HepG2 (cell line): ENCODE results near the gene TMEM14B. TPM values are rescaled to one million over a fixed set of nuclear protein-coding genes. Genes with fewer than 3 reads are reported as not detected.

Source experiments
- CCDC6 ChIP-seq: sonication (generic); formaldehyde crosslinking; IDR thresholded peaks from 2 replicates; pipeline ENCODE4 v1.8.1; 2022; ENCODE audit warnings: mild to moderate bottlenecking, missing genetic modification reagents, moderate library complexity
- HOXA3 ChIP-seq: sonication (generic); formaldehyde crosslinking; IDR thresholded peaks from 2 replicates; pipeline ENCODE4 v1.5.0; 2020; ENCODE audit warnings: missing genetic modification reagents
- KLF13 ChIP-seq: sonication (generic); formaldehyde crosslinking; IDR thresholded peaks from 2 replicates; pipeline ENCODE4 v1.4.0; 2020; ENCODE audit warnings: mild to moderate bottlenecking, missing genetic modification reagents
- MED1 ChIP-seq: sonication (generic); formaldehyde crosslinking; IDR thresholded peaks from 2 replicates; pipeline ENCODE4 v1.4.0; 2020; ENCODE audit warnings: missing genetic modification reagents
- NCOA5 ChIP-seq: sonication (generic); formaldehyde crosslinking; IDR thresholded peaks from 2 replicates; pipeline ENCODE4 v1.4.0; 2020; ENCODE audit warnings: missing genetic modification reagents
- PAXIP1 ChIP-seq: sonication (generic); formaldehyde crosslinking; conservative IDR thresholded peaks from 2 replicates; pipeline ENCODE4 v1.4.0; 2020; ENCODE audit warnings: mild to moderate bottlenecking, missing genetic modification reagents, moderate library complexity
- RARG ChIP-seq: sonication (generic); formaldehyde crosslinking; IDR thresholded peaks from 2 replicates; pipeline ENCODE4 v1.4.0; 2020; ENCODE audit warnings: low read depth, mild to moderate bottlenecking, missing genetic modification reagents
- RBAK ChIP-seq: sonication (generic); formaldehyde crosslinking; IDR thresholded peaks from 2 replicates; pipeline ENCODE4 v1.5.1; 2020; ENCODE audit warnings: mild to moderate bottlenecking, missing genetic modification reagents
- RXRA ChIP-seq: sonication (generic); formaldehyde crosslinking; IDR thresholded peaks from 2 replicates; pipeline ENCODE4 v1.5.1; 2020; ENCODE audit warnings: missing genetic modification reagents
- SMAD9 ChIP-seq: sonication (generic); formaldehyde crosslinking; IDR thresholded peaks from 2 replicates; pipeline ENCODE4 v1.5.1; 2020; ENCODE audit warnings: mild to moderate bottlenecking, missing genetic modification reagents
- SOX13 ChIP-seq, 3 experiments: fragments of 450-650 bp in 1 of 3; sonication (generic) in 1 of 3; formaldehyde crosslinking in 1 of 3; IDR thresholded peaks in 2 of 3; conservative IDR thresholded peaks in 1 of 3; 2 replicates each; pipeline versions ENCODE4 v1.5.0 to v1.6.1; 2016 to 2020; ENCODE audit warnings: antibody characterized with exemption in 1 of 3, mild to moderate bottlenecking in 1 of 3, missing compliant biosample characterization in 1 of 3, missing genetic modification reagents in 1 of 3, moderate library complexity in 1 of 3
- TCF12 ChIP-seq, 2 experiments: fragments of 450-650 bp in 1 of 2; sonication (generic) in 1 of 2; formaldehyde crosslinking in 1 of 2; IDR thresholded peaks; 2 replicates each; pipeline versions ENCODE4 v1.6.1 to v1.8.0; 2017 to 2022; ENCODE audit warnings: antibody characterized with exemption in 1 of 2, mild to moderate bottlenecking in 1 of 2, missing genetic modification reagents in 1 of 2, moderate library complexity in 1 of 2
- U2AF1 ChIP-seq: fragments of 200-400 bp; formaldehyde crosslinking; optimal IDR thresholded peaks from 2 replicates; pipeline ENCODE3; 2017; ENCODE audit warnings: mild to moderate bottlenecking, low read depth, low read length
- ZBTB39 ChIP-seq: sonication (generic); formaldehyde crosslinking; IDR thresholded peaks from 2 replicates; pipeline ENCODE4 v1.5.0; 2020; ENCODE audit warnings: missing genetic modification reagents
- ZFP90 ChIP-seq: sonication (generic); formaldehyde crosslinking; IDR thresholded peaks from 2 replicates; pipeline ENCODE4 v1.8.0; 2022; ENCODE audit warnings: missing genetic modification reagents, mild to moderate bottlenecking, inconsistent platforms, borderline replicate concordance
- ZFX ChIP-seq: sonication (generic); formaldehyde crosslinking; IDR thresholded peaks from 2 replicates; pipeline ENCODE4 v1.4.0; 2020; ENCODE audit warnings: mild to moderate bottlenecking, low read depth, missing genetic modification reagents, moderate library complexity
- ZNF101 ChIP-seq: sonication (generic); formaldehyde crosslinking; IDR thresholded peaks from 2 replicates; pipeline ENCODE4 v1.4.0; 2020; ENCODE audit warnings: mild to moderate bottlenecking, low read depth, missing genetic modification reagents, borderline replicate concordance
- ZNF180 ChIP-seq: sonication (generic); formaldehyde crosslinking; IDR thresholded peaks from 2 replicates; pipeline ENCODE4 v1.4.0; 2020; ENCODE audit warnings: low read depth, missing genetic modification reagents, borderline replicate concordance
- ZNF282 ChIP-seq: fragments of 450-650 bp; IDR thresholded peaks from 2 replicates; pipeline ENCODE4 v1.6.1; 2018; ENCODE audit not compliant: partially characterized antibody
- ZNF547 ChIP-seq: sonication (generic); formaldehyde crosslinking; IDR thresholded peaks from 2 replicates; pipeline ENCODE4 v1.5.1; 2020; ENCODE audit warnings: mild to moderate bottlenecking, missing genetic modification reagents
- ZNF556 ChIP-seq: sonication (generic); formaldehyde crosslinking; IDR thresholded peaks from 2 replicates; pipeline ENCODE4 v1.4.0; 2020; ENCODE audit warnings: mild to moderate bottlenecking, missing genetic modification reagents, borderline replicate concordance
- ZNF747 ChIP-seq: sonication (generic); formaldehyde crosslinking; IDR thresholded peaks from 2 replicates; pipeline ENCODE4 v1.8.1; 2023; ENCODE audit warnings: missing genetic modification reagents, mild to moderate bottlenecking, borderline replicate concordance
- ZNF839 ChIP-seq: sonication (generic); formaldehyde crosslinking; IDR thresholded peaks from 2 replicates; pipeline ENCODE4 v1.4.0; 2020; ENCODE audit warnings: missing genetic modification reagents, mild to moderate bottlenecking, borderline replicate concordance
- ZNF879 ChIP-seq: sonication (generic); formaldehyde crosslinking; IDR thresholded peaks from 2 replicates; pipeline ENCODE4 v1.8.1; 2023; ENCODE audit warnings: missing genetic modification reagents
- ZSCAN9 ChIP-seq: IDR thresholded peaks from 2 replicates; pipeline ENCODE4 v1.6.1; 2016; ENCODE audit warnings: borderline replicate concordance
- polyA plus RNA-seq, 8 experiments: library from polyadenylated mRNA; depleted of rRNA in 3 of 8; stranded (reverse) in 7 of 8; unstranded in 1 of 8; fragments of >200 nt; fragmentation: Illumina TruSeq in 4 of 8; extraction: Trizol in 4 of 8; gene quantifications; 2 replicates each; pipeline versions ENCODE4 v1.2.1 to v1.2.3, GENCODE V29; 2011 to 2016; ENCODE audit warnings: low read depth in 4 of 8, missing spikeins in 1 of 8, mixed read lengths in 1 of 8; ENCODE audit not compliant: insufficient read depth in 1 of 8
- total RNA-seq, 5 experiments: library from RNA; depleted of rRNA; stranded (reverse); fragments of >200 nt; fragmentation: Illumina TruSeq; extraction: Trizol; gene quantifications; 2 replicates each; pipeline ENCODE4 v1.2.3, GENCODE V29; 2016; ENCODE audit warnings: low read depth in 1 of 5

TMEM14B gene
- total and polyA plus RNA-seq, 2 of the 13 experiments (the other 11 are each of a cell fraction or from before 2014, with no cell fraction given), result 133 to 200 TPM

GRCh38 chr6:10720265-10720959, 27.2 kb upstream of the TMEM14B start (continued):
- TF ChIP-seq HOXA3 (CRISPR knock-in tag), result no peak; the same call in 1 of the 2 replicates
- no peak for TF ChIP-seq PAXIP1
- no peak for TF ChIP-seq SOX13 (IDR thresholded peaks at IDR 0.05)
- TF ChIP-seq SOX13 (CRISPR knock-in tag; conservative IDR thresholded peaks at IDR 0.05 in 1 of 2, IDR thresholded peaks at IDR 0.05 in 1 of 2), result no peak; a peak in 1 of 4 replicates
- no peak for TF ChIP-seq SMAD9 (CRISPR knock-in tag)
- TF ChIP-seq ZNF747 (CRISPR knock-in tag), result no peak
- no peak for TF ChIP-seq KLF13 (CRISPR knock-in tag)
- TF ChIP-seq ZSCAN9 (CRISPR knock-in tag), result no peak
- TF ChIP-seq ZNF180 (CRISPR knock-in tag), result no peak
- no peak for TF ChIP-seq TCF12 (IDR thresholded peaks at IDR 0.05)
- TF ChIP-seq TCF12 (CRISPR knock-in tag; IDR thresholded peaks at IDR 0.05), result no peak
- TF ChIP-seq MED1 (CRISPR knock-in tag), result peak; percentile 22; the same call in 1 of the 2 replicates
- 0 out of 2 replicates have a peak, but pooled peaks have one; percentile 18 for TF ChIP-seq ZNF547 (CRISPR knock-in tag)
- TF ChIP-seq RBAK (CRISPR knock-in tag), result no peak
- TF ChIP-seq ZNF282, result no peak
- no peak for TF ChIP-seq NCOA5 (CRISPR knock-in tag)
- peak; percentile 69; the same call in 1 of the 2 replicates for TF ChIP-seq ZFP90 (CRISPR knock-in tag)
- peak; percentile 3; the same call in 1 of the 2 replicates for TF ChIP-seq RXRA
- TF ChIP-seq ZFX (CRISPR knock-in tag), result peak; percentile 73; the same call in 1 of the 2 replicates
- peak; percentile 44; the same call in 1 of the 2 replicates for TF ChIP-seq CCDC6 (CRISPR knock-in tag)
- TF ChIP-seq ZBTB39 (CRISPR knock-in tag), result no peak; the same call in 1 of the 2 replicates
- no peak for TF ChIP-seq U2AF1
- no peak for TF ChIP-seq ZNF101
- TF ChIP-seq ZNF556 (CRISPR knock-in tag), result no peak
- TF ChIP-seq RARG, result no peak
- no peak for TF ChIP-seq ZNF839 (CRISPR knock-in tag)
- TF ChIP-seq ZNF879 (CRISPR knock-in tag), result peak; percentile 82
